Activated T-helper 17 cell treated with anti-CD3 and anti-CD28 coated beads, Interleukin-2, amount 50 U/mL, for 72 hours (primary cell): ENCODE measurements around the gene CTAGE1. TPM values are rescaled to one million over a fixed set of nuclear protein-coding genes. Genes with fewer than 3 reads are reported as not detected.
"Not testable (repeated sequence)": the region's sequence is repeated elsewhere in the genome, so short reads cannot be mapped to it uniquely, and the experiment has no call there.

ENCODE experiments used
- ATAC-seq: fragments of 150-1000 bp; cut with Tn5 transposase; replicated peaks from 2 replicates; pipeline ENCODE4 v1.10.0; 2021; ENCODE audit warnings: mild to moderate bottlenecking, moderate library complexity
- H3K27ac Mint-ChIP-seq: one replicate; pipeline ENCODE4 v1.8.0; 2022; ENCODE audit warnings: mixed read lengths
- H3K27me3 Mint-ChIP-seq: one replicate; pipeline ENCODE4 v1.8.0; 2022; ENCODE audit warnings: mixed read lengths
- H3K36me3 Mint-ChIP-seq: one replicate; pipeline ENCODE4 v1.8.0; 2022; ENCODE audit warnings: low read depth, mild to moderate bottlenecking, mixed read lengths
- H3K4me1 Mint-ChIP-seq: one replicate; pipeline ENCODE4 v1.8.0; 2022; ENCODE audit warnings: mixed read lengths
- H3K4me3 Mint-ChIP-seq: one replicate; pipeline ENCODE4 v1.8.0; 2022; ENCODE audit warnings: mild to moderate bottlenecking, mixed read lengths
- H3K9me3 Mint-ChIP-seq: one replicate; pipeline ENCODE4 v1.8.0; 2022; ENCODE audit warnings: mixed read lengths
- total RNA-seq, 2 donors: library from RNA; stranded (reverse); gene quantifications; one replicate each; pipeline ENCODE4 v1.2.3, GENCODE V29; 2022

CTAGE1 gene
- total RNA-seq, 2 donors from 2014 or later: not detected

- not testable (repeated sequence) for H3K4me1 Mint-ChIP-seq, H3K27me3 Mint-ChIP-seq, H3K4me3 Mint-ChIP-seq, ATAC-seq, H3K27ac Mint-ChIP-seq, H3K36me3 Mint-ChIP-seq, H3K9me3 Mint-ChIP-seq
These were observed 32.6 kb upstream of the CTAGE1 start for GRCh38 chr18:22450318-22450717.

- not testable (repeated sequence) for ATAC-seq, H3K4me1 Mint-ChIP-seq, H3K27me3 Mint-ChIP-seq, H3K36me3 Mint-ChIP-seq, H3K9me3 Mint-ChIP-seq, H3K27ac Mint-ChIP-seq, H3K4me3 Mint-ChIP-seq
These were observed 32.0 kb upstream of the CTAGE1 start for GRCh38 chr18:22449753-22450152.

GRCh38 chr18:22448238-22448637 lies 30.5 kb upstream of the CTAGE1 start:
- no peaks in the 10 kb centered on the region for H3K36me3 Mint-ChIP-seq
- no peak overlapping the region for H3K27ac Mint-ChIP-seq
- H3K27me3 Mint-ChIP-seq: no peaks in the 10 kb centered on the region
- no peak for ATAC-seq
- no peak overlapping the region for H3K4me3 Mint-ChIP-seq
- H3K4me1 Mint-ChIP-seq: no peaks in the 10 kb centered on the region
- H3K9me3 Mint-ChIP-seq: peaks cover 5% of the 10 kb centered on the region

GRCh38 chr18:22447792-22448191 lies 30.1 kb upstream of the CTAGE1 start:
- peaks cover 5% of the 10 kb centered on the region for H3K9me3 Mint-ChIP-seq
- no peaks in the 10 kb centered on the region for H3K27me3 Mint-ChIP-seq
- H3K4me3 Mint-ChIP-seq: no peak overlapping the region
- no peak for ATAC-seq
- H3K27ac Mint-ChIP-seq: no peak overlapping the region
- H3K36me3 Mint-ChIP-seq: no peaks in the 10 kb centered on the region
- H3K4me1 Mint-ChIP-seq: no peaks in the 10 kb centered on the region

GRCh38 chr18:22446911-22447310 lies 29.2 kb upstream of the CTAGE1 start:
- no peak for ATAC-seq
- Mint-ChIP-seq H3K4me3 (no peak overlapping the region), H3K36me3 (no peaks in the 10 kb centered on the region), H3K9me3 (peaks cover 9% of the 10 kb centered on the region), H3K4me1 (no peaks in the 10 kb centered on the region), H3K27me3 (no peaks in the 10 kb centered on the region), H3K27ac (no peak overlapping the region)

GRCh38 chr18:22446325-22446724 lies 28.6 kb upstream of the CTAGE1 start:
- peaks cover 9% of the 10 kb centered on the region for H3K9me3 Mint-ChIP-seq
- H3K27me3 Mint-ChIP-seq: no peaks in the 10 kb centered on the region
- H3K36me3 Mint-ChIP-seq: no peaks in the 10 kb centered on the region
- H3K4me1 Mint-ChIP-seq: no peaks in the 10 kb centered on the region
- H3K27ac Mint-ChIP-seq: no peak overlapping the region
- no peak for ATAC-seq
- no peak overlapping the region for H3K4me3 Mint-ChIP-seq

- no peak overlapping the region for H3K4me3 Mint-ChIP-seq
- H3K4me1 Mint-ChIP-seq: no peaks in the 10 kb centered on the region
- H3K27me3 Mint-ChIP-seq: no peaks in the 10 kb centered on the region
- H3K36me3 Mint-ChIP-seq: no peaks in the 10 kb centered on the region
- ATAC-seq: no peak
- no peak overlapping the region for H3K27ac Mint-ChIP-seq
- peaks cover 4% of the 10 kb centered on the region for H3K9me3 Mint-ChIP-seq
These were observed 23.9 kb upstream of the CTAGE1 start for GRCh38 chr18:22441638-22442037.

GRCh38 chr18:22439447-22439846 lies 21.7 kb upstream of the CTAGE1 start:
- H3K9me3 Mint-ChIP-seq: peaks cover 4% of the 10 kb centered on the region
- no peaks in the 10 kb centered on the region for H3K36me3 Mint-ChIP-seq
- H3K27ac Mint-ChIP-seq: no peak overlapping the region
- ATAC-seq: no peak
- H3K4me3 Mint-ChIP-seq: no peak overlapping the region
- H3K4me1 Mint-ChIP-seq: no peaks in the 10 kb centered on the region
- no peaks in the 10 kb centered on the region for H3K27me3 Mint-ChIP-seq

GRCh38 chr18:22436136-22436535 lies 18.4 kb upstream of the CTAGE1 start:
- no peak for ATAC-seq
- Mint-ChIP-seq H3K36me3 (no peaks in the 10 kb centered on the region), H3K27me3 (no peaks in the 10 kb centered on the region), H3K4me1 (no peaks in the 10 kb centered on the region), H3K4me3 (no peak overlapping the region), H3K27ac (no peak overlapping the region), H3K9me3 (no peaks in the 10 kb centered on the region)

GRCh38 chr18:22434973-22435608 lies 17.4 kb upstream of the CTAGE1 start:
- Mint-ChIP-seq H3K4me1 (no peaks in the 10 kb centered on the region), H3K9me3 (no peaks in the 10 kb centered on the region), H3K27me3 (no peaks in the 10 kb centered on the region), H3K36me3 (no peaks in the 10 kb centered on the region), H3K4me3 (no peak overlapping the region), H3K27ac (no peak overlapping the region)
- no peak for ATAC-seq

- Mint-ChIP-seq H3K4me1 (no peaks in the 10 kb centered on the region), H3K4me3 (no peak overlapping the region), H3K27ac (no peak overlapping the region), H3K36me3 (no peaks in the 10 kb centered on the region), H3K27me3 (no peaks in the 10 kb centered on the region), H3K9me3 (no peaks in the 10 kb centered on the region)
- no peak for ATAC-seq
These were observed 16.2 kb upstream of the CTAGE1 start for GRCh38 chr18:22433956-22434355.

GRCh38 chr18:22432657-22433137 lies 15.0 kb upstream of the CTAGE1 start:
- Mint-ChIP-seq H3K36me3 (no peaks in the 10 kb centered on the region), H3K9me3 (no peaks in the 10 kb centered on the region), H3K4me1 (no peaks in the 10 kb centered on the region), H3K27ac (no peak overlapping the region), H3K4me3 (no peak overlapping the region), H3K27me3 (no peaks in the 10 kb centered on the region)
- no peak for ATAC-seq

- ATAC-seq: no peak
- H3K4me3 Mint-ChIP-seq: no peak overlapping the region
- no peak overlapping the region for H3K27ac Mint-ChIP-seq
- peaks cover 5% of the 10 kb centered on the region for H3K9me3 Mint-ChIP-seq
- H3K36me3 Mint-ChIP-seq: no peaks in the 10 kb centered on the region
- no peaks in the 10 kb centered on the region for H3K4me1 Mint-ChIP-seq
- H3K27me3 Mint-ChIP-seq: no peaks in the 10 kb centered on the region
These were observed 11.8 kb upstream of the CTAGE1 start for GRCh38 chr18:22429564-22429963.

GRCh38 chr18:22428672-22429071 lies 11.0 kb upstream of the CTAGE1 start:
- Mint-ChIP-seq H3K9me3 (peaks cover 5% of the 10 kb centered on the region), H3K36me3 (no peaks in the 10 kb centered on the region), H3K4me1 (no peaks in the 10 kb centered on the region), H3K27ac (no peak overlapping the region), H3K27me3 (no peaks in the 10 kb centered on the region), H3K4me3 (no peak overlapping the region)
- ATAC-seq: no peak

- no peak overlapping the region for H3K27ac Mint-ChIP-seq
- H3K4me3 Mint-ChIP-seq: no peak overlapping the region
- no peaks in the 10 kb centered on the region for H3K4me1 Mint-ChIP-seq
- no peaks in the 10 kb centered on the region for H3K27me3 Mint-ChIP-seq
- H3K9me3 Mint-ChIP-seq: peaks cover 5% of the 10 kb centered on the region
- ATAC-seq: no peak
- H3K36me3 Mint-ChIP-seq: no peaks in the 10 kb centered on the region
These were observed 10.3 kb upstream of the CTAGE1 start for GRCh38 chr18:22427822-22428549.
